Thoracic aorta (tissue), 2 donors: ENCODE data around the gene FAAP20. TPM values are rescaled to one million over a fixed set of nuclear protein-coding genes. Genes with fewer than 3 reads are reported as not detected.
A peak's percentile ranks its signal among the peaks of the same experiment; 100 is the strongest.

Experiments
- ATAC-seq: fragments of 150-250 bp; one replicate; pipeline ENCODE4 v1.8.0; 2017; ENCODE audit warnings: low read depth; ENCODE audit not compliant: insufficient number of reproducible peaks, low FRiP score
- DNase-seq: peaks from one replicate; pipeline ENCODE4 v3.0.0-alpha.2; 2020; ENCODE audit warnings: low spot score
- H3K27ac ChIP-seq, 2 donors: fragments of 200-600 bp; sonication (generic); 1 replicate in 1 of 2; 2 replicates in 1 of 2; pipeline ENCODE4 v1.5.1; 2016; ENCODE audit warnings: mild to moderate bottlenecking in 2 of 2, moderate library complexity in 2 of 2
- H3K27me3 ChIP-seq: fragments of 200-600 bp; sonication (generic); replicated peaks from 2 replicates; pipeline ENCODE4 v1.6.0; 2016; ENCODE audit warnings: mild to moderate bottlenecking; ENCODE audit not compliant: insufficient read depth
- H3K36me3 ChIP-seq: fragments of 200-600 bp; sonication (generic); one replicate; pipeline ENCODE4 v1.5.1; 2016
- H3K4me1 ChIP-seq, 2 donors: fragments of 200-600 bp; sonication (generic); 1 replicate in 1 of 2; 2 replicates in 1 of 2; pipeline versions ENCODE4 v1.5.1 to v1.6.0; 2016; ENCODE audit warnings: low read depth in 2 of 2, mild to moderate bottlenecking in 1 of 2; ENCODE audit not compliant: control insufficient read depth in 1 of 2
- H3K4me3 ChIP-seq: fragments of 200-600 bp; sonication (generic); 2 replicates; pipeline ENCODE4 v1.5.1; 2016; ENCODE audit warnings: mild to moderate bottlenecking
- H3K9me3 ChIP-seq: fragments of 200-600 bp; sonication (generic); 2 replicates; pipeline ENCODE4 v1.5.1; 2016
- CTCF ChIP-seq: fragments of 200-600 bp; sonication (generic); IDR thresholded peaks from one replicate; pipeline ENCODE4 v1.5.1; 2019; ENCODE audit warnings: antibody characterized with exemption
- total RNA-seq, 2 donors: library from RNA; depleted of rRNA; stranded (reverse); fragments of >200 nt; gene quantifications; one replicate each; pipeline versions ENCODE4 v1.1.0 to v1.2.3, GENCODE V29; 2016

FAAP20 gene
- total RNA-seq, 2 donors from 2014 or later = 29.1 to 52.6 TPM

DNA sequence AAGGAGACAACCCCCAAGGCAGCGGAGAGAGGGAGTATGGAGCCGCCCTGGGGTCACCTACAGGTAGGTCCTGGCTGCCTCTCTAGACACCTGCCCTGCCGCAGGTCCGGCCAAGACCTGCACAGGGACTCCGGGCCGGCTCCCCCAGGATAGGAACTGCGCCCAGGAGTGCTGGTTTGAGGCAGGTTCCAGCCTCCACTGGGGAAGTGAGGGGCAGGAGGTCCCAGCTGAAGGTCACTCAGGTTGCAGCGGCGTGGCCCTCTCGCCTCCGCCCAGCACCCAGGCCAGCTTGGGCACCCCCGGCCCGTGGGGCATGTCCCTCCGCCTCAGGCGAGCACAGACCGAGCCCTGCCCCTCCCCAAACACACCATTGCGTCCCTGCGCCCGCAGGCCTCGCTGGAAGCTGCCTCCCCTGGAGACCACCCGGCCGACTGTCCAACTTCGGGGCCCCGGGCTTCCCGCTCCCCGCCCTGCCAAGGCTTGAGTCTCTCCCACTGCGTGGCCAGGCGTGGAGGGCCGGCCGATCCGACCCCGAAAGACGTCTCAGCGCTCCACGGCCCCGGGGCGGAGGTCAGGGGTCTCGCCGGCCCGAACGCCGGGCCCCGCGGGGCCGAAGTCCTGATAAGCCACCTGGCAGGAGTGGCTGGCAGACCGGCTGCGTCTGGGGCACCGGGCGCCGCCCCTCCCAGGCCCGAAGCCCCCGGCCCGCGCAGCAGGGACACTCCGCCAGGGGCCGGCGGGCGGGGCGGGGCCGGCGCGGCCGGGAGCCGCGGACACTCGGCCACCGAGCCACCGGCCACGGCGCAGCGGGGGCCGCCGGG, 32.2 kb upstream of the FAAP20 start:
- ATAC-seq = no peak
- H3K9me3 ChIP-seq = no peaks in the 10 kb centered on the region
- TF ChIP-seq CTCF = no peak
- H3K27me3 ChIP-seq = no peaks in the 10 kb centered on the region
- peak overlapping the region; percentile 97 for H3K27ac ChIP-seq
- peak overlapping the region; percentile 86 for H3K4me3 ChIP-seq
- no peaks in the 10 kb centered on the region for H3K36me3 ChIP-seq
- H3K4me1 ChIP-seq = peaks cover 0 to 10% of the 10 kb centered on the region in 2 donors
- DNase-seq = no peak

- ATAC-seq = no peak
- Histone ChIP-seq H3K27ac (no peak overlapping the region), H3K4me1 (peaks cover 0 to 10% of the 10 kb centered on the region in 2 donors), H3K4me3 (no peak overlapping the region), H3K36me3 (no peaks in the 10 kb centered on the region), H3K9me3 (no peaks in the 10 kb centered on the region), H3K27me3 (no peaks in the 10 kb centered on the region)
- no peak for TF ChIP-seq CTCF
- DNase-seq = no peak
Measured at GRCh38 chr1:2224631-2225428, 30.3 kb upstream of the FAAP20 start.

- Histone ChIP-seq H3K27ac (no peak overlapping the region), H3K9me3 (no peaks in the 10 kb centered on the region), H3K36me3 (no peaks in the 10 kb centered on the region), H3K27me3 (no peaks in the 10 kb centered on the region), H3K4me1 (peaks cover 0 to 10% of the 10 kb centered on the region in 2 donors), H3K4me3 (no peak overlapping the region)
- ATAC-seq (no peak), DNase-seq (no peak)
- no peak for TF ChIP-seq CTCF
Measured at GRCh38 chr1:2224170-2224584, 29.6 kb upstream of the FAAP20 start.

- H3K9me3 ChIP-seq = no peaks in the 10 kb centered on the region
- no peak overlapping the region for H3K27ac ChIP-seq
- ATAC-seq (no peak), DNase-seq (no peak)
- no peaks in the 10 kb centered on the region for H3K36me3 ChIP-seq
- H3K4me1 ChIP-seq = peaks cover 0 to 3% of the 10 kb centered on the region in 2 donors
- H3K27me3 ChIP-seq = no peaks in the 10 kb centered on the region
- no peak overlapping the region for H3K4me3 ChIP-seq
- TF ChIP-seq CTCF = no peak
Measured at GRCh38 chr1:2221271-2221670, 26.7 kb upstream of the FAAP20 start.

DNA sequence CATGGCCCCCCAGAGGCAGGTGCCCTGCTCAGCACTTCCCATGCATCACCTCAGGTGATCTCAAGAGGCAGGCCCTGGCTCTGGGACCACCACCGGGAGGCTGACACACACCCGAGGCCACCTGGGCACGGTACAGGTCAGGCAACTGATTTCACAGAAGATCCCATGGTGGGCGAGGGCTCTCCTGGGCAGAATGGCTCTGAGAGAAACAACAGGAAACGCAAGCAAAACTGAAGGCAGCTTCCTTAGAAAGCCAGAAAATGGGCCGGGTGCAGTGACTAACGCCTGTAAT, 22.1 kb upstream of the FAAP20 start:
- TF ChIP-seq CTCF = no peak
- DNase-seq = no peak

More for the DNA sequence above, 22.1 kb upstream of the FAAP20 start:
- H3K36me3 ChIP-seq = no peaks in the 10 kb centered on the region
- H3K4me3 ChIP-seq = no peak overlapping the region
- ATAC-seq = no peak
- peaks cover 28 to 37% of the 10 kb centered on the region in 2 donors for H3K4me1 ChIP-seq
- no peak overlapping the region for H3K27ac ChIP-seq
- no peaks in the 10 kb centered on the region for H3K9me3 ChIP-seq
- no peaks in the 10 kb centered on the region for H3K27me3 ChIP-seq
